HepG2 (cell line): ENCODE measurements around the gene PALMD. TPM values are rescaled to one million over a fixed set of nuclear protein-coding genes. Genes with fewer than 3 reads are reported as not detected.

Experiments used
- ATAC-seq: fragments of 200-7000 bp; cut with Tn5 transposase; 3 replicates; pipeline ENCODE4 v1.9.1; 2020; ENCODE audit warnings: mild to moderate bottlenecking, moderate library complexity
- BruUV-seq: library from RNA; stranded (reverse); fragments of 400-500 nt; replicated peaks from 2 replicates; lab custom pipeline; 2021; lab: Mats Ljungman, UMichigan
- CTCF ChIA-PET: fragments of 300-600 bp; formaldehyde crosslinking; extraction: SDS; loops from one replicate; lab custom pipeline; 2021; ENCODE audit warnings: low total read pairs, inconsistent platforms, low intra/inter-chr PET ratio; lab: Yijun Ruan, JAX
- POLR2A ChIA-PET: fragments of 350-600 bp; sonication (Branson Sonifier 250); formaldehyde crosslinking; loops from one replicate; lab custom pipeline; 2020; ENCODE audit warnings: antibody characterized with exemption, inconsistent platforms; lab: Yijun Ruan, JAX
- DNase-seq: peaks from one replicate; pipeline ENCODE4 v3.0.0-alpha.2; 2015; ENCODE audit warnings: low spot score
- FAIRE-seq: peaks from 3 replicates; lab custom pipeline; 2011; peaks lifted over from hg19 to GRCh38; lab: Jason Lieb, UNC
- H2AFZ ChIP-seq: one replicate; pipeline ENCODE4 v1.6.1; 2011; ENCODE audit warnings: low read length, inconsistent platforms
- H3K27ac ChIP-seq: fragments of 300-600 bp; 3 replicates; pipeline ENCODE4 v1.8.0; 2011; ENCODE audit warnings: mixed run types, mild to moderate bottlenecking, mixed read lengths, low read length, inconsistent platforms; ENCODE audit not compliant: insufficient read depth; ENCODE audit errors: extremely low read length
- H3K27me3 ChIP-seq, 2 experiments: fragments of 200-600 bp in 1 of 2; 2 replicates in 1 of 2; 3 replicates in 1 of 2; pipeline versions ENCODE4 v1.6.0 to v1.8.0; 2011; ENCODE audit warnings: low read length in 2 of 2, mild to moderate bottlenecking in 2 of 2, moderate library complexity in 2 of 2, inconsistent platforms in 1 of 2; ENCODE audit not compliant: insufficient read depth in 2 of 2, control insufficient read depth in 1 of 2
- H3K36me3 ChIP-seq, 2 experiments: fragments of 200-600 bp in 1 of 2; replicated peaks in 1 of 2; 2 replicates in 1 of 2; 3 replicates in 1 of 2; pipeline versions ENCODE4 v1.5.1 to v1.8.0; 2011; ENCODE audit warnings: low read length in 2 of 2, inconsistent platforms in 1 of 2; ENCODE audit not compliant: insufficient read depth in 2 of 2, control insufficient read depth in 1 of 2
- H3K4me1 ChIP-seq: 2 replicates; pipeline ENCODE4 v1.5.1; 2012; ENCODE audit warnings: low read length, inconsistent platforms; ENCODE audit not compliant: insufficient read depth
- H3K4me2 ChIP-seq: 2 replicates; pipeline ENCODE4 v1.6.0; 2011; ENCODE audit warnings: low read depth, low read length, inconsistent platforms
- H3K4me3 ChIP-seq, 3 experiments: fragments of 200-600 bp in 1 of 3; sonication (generic), shearing (Covaris generic) in 1 of 3; replicated peaks in 1 of 3; 2 replicates each; pipeline ENCODE4 v1.5.1; 2011 to 2016; ENCODE audit warnings: low read length in 3 of 3, inconsistent platforms in 2 of 3, low read depth in 2 of 3, mild to moderate bottlenecking in 2 of 3, control low read depth in 1 of 3, mixed read lengths in 1 of 3; ENCODE audit not compliant: insufficient read depth in 1 of 3
- H3K79me2 ChIP-seq: one replicate; pipeline ENCODE4 v1.6.1; 2011; ENCODE audit warnings: low read length, inconsistent platforms; ENCODE audit not compliant: insufficient read depth
- H3K9ac ChIP-seq: 2 replicates; pipeline ENCODE4 v1.6.0; 2011; ENCODE audit warnings: mild to moderate bottlenecking, low read depth, low read length, inconsistent platforms; ENCODE audit not compliant: insufficient read depth
- H3K9me3 ChIP-seq: 2 replicates; pipeline ENCODE4 v1.5.1; 2012; ENCODE audit warnings: mild to moderate bottlenecking, low read length
- H4K20me1 ChIP-seq: 2 replicates; pipeline ENCODE4 v1.6.0; 2011; ENCODE audit warnings: inconsistent platforms, mild to moderate bottlenecking, low read length, moderate library complexity; ENCODE audit not compliant: insufficient read depth
- AKNA ChIP-seq: sonication (generic); formaldehyde crosslinking; IDR thresholded peaks from 2 replicates; pipeline ENCODE4 v1.4.0; 2020; ENCODE audit warnings: missing genetic modification reagents, borderline replicate concordance
- DPF2 ChIP-seq: sonication (generic); formaldehyde crosslinking; IDR thresholded peaks from 2 replicates; pipeline ENCODE4 v1.4.0; 2020; ENCODE audit warnings: mild to moderate bottlenecking, low read depth, missing genetic modification reagents, borderline replicate concordance
- FOXP1 ChIP-seq, 2 experiments: fragments of 450-650 bp in 1 of 2; IDR thresholded peaks; 2 replicates each; pipeline ENCODE4 v1.6.1; 2017 to 2018; ENCODE audit warnings: antibody characterized with exemption in 1 of 2
- GTF3A ChIP-seq: sonication (generic); formaldehyde crosslinking; conservative IDR thresholded peaks from 2 replicates; pipeline ENCODE4 v1.4.0; 2020; ENCODE audit warnings: mild to moderate bottlenecking, missing genetic modification reagents
- ISL2 ChIP-seq: sonication (generic); formaldehyde crosslinking; IDR thresholded peaks from 2 replicates; pipeline ENCODE4 v1.5.0; 2020; ENCODE audit warnings: missing genetic modification reagents
- KAT7 ChIP-seq: IDR thresholded peaks from 2 replicates; pipeline ENCODE4 v1.6.1; 2018; ENCODE audit warnings: borderline replicate concordance, missing compliant biosample characterization
- KLF16 ChIP-seq, 2 experiments: sonication (generic) in 1 of 2; formaldehyde crosslinking in 1 of 2; IDR thresholded peaks; 2 replicates each; pipeline versions ENCODE4 v1.6.1 to v1.8.0; 2016 to 2023; ENCODE audit warnings: missing genetic modification reagents in 2 of 2, missing compliant biosample characterization in 1 of 2
- KLF6 ChIP-seq: IDR thresholded peaks from 2 replicates; pipeline ENCODE4 v1.8.0; 2016; ENCODE audit warnings: missing biosample characterization, missing genetic modification reagents
- MTF1 ChIP-seq: sonication (generic); formaldehyde crosslinking; IDR thresholded peaks from 2 replicates; pipeline ENCODE4 v1.5.0; 2020; ENCODE audit warnings: missing genetic modification reagents
- PHF21A ChIP-seq: sonication (generic); formaldehyde crosslinking; IDR thresholded peaks from 2 replicates; pipeline ENCODE4 v1.5.0; 2020; ENCODE audit warnings: mild to moderate bottlenecking, missing genetic modification reagents
- PRPF4 ChIP-seq: fragments of 200-400 bp; formaldehyde crosslinking; IDR thresholded peaks from 2 replicates; pipeline ENCODE4 v1.6.1; 2016; ENCODE audit warnings: low read length, low read depth; ENCODE audit not compliant: poor library complexity, severe bottlenecking
- TAF1 ChIP-seq: sonication (generic); formaldehyde crosslinking; IDR thresholded peaks from 2 replicates; pipeline ENCODE4 v1.4.0; 2020; ENCODE audit warnings: missing genetic modification reagents
- TP53 ChIP-seq: sonication (generic); formaldehyde crosslinking; conservative IDR thresholded peaks from 2 replicates; pipeline ENCODE4 v1.4.0; 2020; ENCODE audit warnings: missing genetic modification reagents
- ZNF101 ChIP-seq: sonication (generic); formaldehyde crosslinking; IDR thresholded peaks from 2 replicates; pipeline ENCODE4 v1.4.0; 2020; ENCODE audit warnings: mild to moderate bottlenecking, low read depth, missing genetic modification reagents, borderline replicate concordance
- ZNF282 ChIP-seq: fragments of 450-650 bp; IDR thresholded peaks from 2 replicates; pipeline ENCODE4 v1.6.1; 2018; ENCODE audit not compliant: partially characterized antibody
- ZNF431 ChIP-seq: sonication (generic); formaldehyde crosslinking; IDR thresholded peaks from 2 replicates; pipeline ENCODE4 v1.9.0; 2022; ENCODE audit warnings: missing genetic modification reagents, low read depth, mild to moderate bottlenecking, borderline replicate concordance
- ZNF619 ChIP-seq: sonication (generic); formaldehyde crosslinking; IDR thresholded peaks from 2 replicates; pipeline ENCODE4 v1.4.0; 2020; ENCODE audit warnings: mild to moderate bottlenecking, missing genetic modification reagents
- WGBS: methylation state at CpG from one replicate; pipeline ENCODE4 v1.1.6; 2017; ENCODE audit warnings: low lambda C conversion rate; 5-methylcytosine and 5-hydroxymethylcytosine counted together
- in situ Hi-C: cut with HindIII; loops from 2 replicates; pipeline ENCODE4 v1.10.0; 2017; ENCODE audit warnings: low pct_unique_long_range_greater_than_20kb; ENCODE audit not compliant: extremely low pct_ligation_motif_present
- intact Hi-C: fragments of 100-400 bp; cut with micrococcal nuclease; formaldehyde crosslinking; loops from one replicate; pipeline ENCODE4 v1.10.0; 2022; ENCODE audit not compliant: unreplicated experiment
- polyA plus RNA-seq, 8 experiments: library from polyadenylated mRNA; depleted of rRNA in 3 of 8; stranded (reverse) in 7 of 8; unstranded in 1 of 8; fragments of >200 nt; fragmentation: Illumina TruSeq in 4 of 8; extraction: Trizol in 4 of 8; gene quantifications; 2 replicates each; pipeline versions ENCODE4 v1.2.1 to v1.2.3, GENCODE V29; 2011 to 2016; ENCODE audit warnings: low read depth in 4 of 8, missing spikeins in 1 of 8, mixed read lengths in 1 of 8; ENCODE audit not compliant: insufficient read depth in 1 of 8
- total RNA-seq, 5 experiments: library from RNA; depleted of rRNA; stranded (reverse); fragments of >200 nt; fragmentation: Illumina TruSeq; extraction: Trizol; gene quantifications; 2 replicates each; pipeline ENCODE4 v1.2.3, GENCODE V29; 2016; ENCODE audit warnings: low read depth in 1 of 5
- TF ChIP-seq, protein P1 (sequence below): sonication (generic); formaldehyde crosslinking; IDR thresholded peaks from 2 replicates; pipeline ENCODE4 v1.8.0; 2022; ENCODE audit warnings: mild to moderate bottlenecking, missing genetic modification reagents, borderline replicate concordance
- TF ChIP-seq, protein P2 (sequence below): sonication (generic); formaldehyde crosslinking; IDR thresholded peaks from 2 replicates; pipeline ENCODE4 v1.5.1; 2020; ENCODE audit warnings: missing genetic modification reagents, mild to moderate bottlenecking, borderline replicate concordance

PALMD gene
- total and polyA plus RNA-seq, 2 of the 13 experiments (the other 11 are each of a cell fraction or from before 2014, with no cell fraction given): 5.5 to 31.1 TPM

DNA sequence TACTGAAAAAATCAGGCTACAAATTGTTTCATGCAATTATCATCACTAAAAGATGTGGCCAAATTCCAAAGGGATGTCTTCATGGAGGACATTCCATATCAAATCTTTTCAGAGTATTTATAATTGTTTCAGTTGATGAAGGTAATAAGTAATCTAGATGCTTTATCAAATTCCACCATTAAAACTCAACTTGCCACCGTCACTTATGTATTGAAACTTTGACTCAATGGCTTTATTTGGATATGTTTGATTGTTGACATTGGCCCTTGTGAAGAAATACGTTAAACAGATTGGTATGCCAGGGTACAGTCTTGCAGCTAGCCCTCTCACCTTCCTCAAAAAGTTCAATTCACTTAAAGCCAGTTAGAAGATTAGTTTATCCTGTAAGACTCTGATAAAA is 32.2 kb upstream of the PALMD start:
- peaks cover 8% of the 10 kb centered on the region for H3K4me1 ChIP-seq
- no peaks in the 10 kb centered on the region for H3K9me3 ChIP-seq
- ATAC-seq: no peak
- no peaks in the 10 kb centered on the region for H3K79me2 ChIP-seq
- WGBS: 73% methylated on average over 2 of the region's 2 CpGs
- no TSS peak for BruUV-seq
- in situ Hi-C loops: no loop called here
- no peak overlapping the region for H2AFZ ChIP-seq
- H3K9ac ChIP-seq: no peak overlapping the region
- H3K27me3 ChIP-seq: no peaks in the 10 kb centered on the region
- no peak overlapping the region for H3K4me2 ChIP-seq
- ChIA-PET CTCF (no interaction called here), POLR2A (no interaction called here)
- intact Hi-C loops: no loop called here
- no peak for DNase-seq
- H3K4me3 ChIP-seq: no peak overlapping the region
- no peaks in the 10 kb centered on the region for H3K36me3 ChIP-seq
- no peak for FAIRE-seq
- H3K27ac ChIP-seq: no peak overlapping the region
- no peaks in the 10 kb centered on the region for H4K20me1 ChIP-seq
- TF ChIP-seq DPF2 (CRISPR knock-in tag) (no peak), ZNF431 (no peak), AKNA (CRISPR knock-in tag) (no peak), PHF21A (CRISPR knock-in tag) (no peak), ZNF282 (no peak), ZNF101 (CRISPR knock-in tag) (no peak), KAT7 (CRISPR knock-in tag) (no peak), TAF1 (CRISPR knock-in tag) (no peak), GTF3A (CRISPR knock-in tag) (no peak), KLF16 (CRISPR knock-in tag; IDR thresholded peaks at IDR 0.05) (no peak), ISL2 (CRISPR knock-in tag) (no peak), KLF6 (CRISPR knock-in tag) (no peak), PRPF4 (no peak), ZNF619 (no peak), FOXP1 (IDR thresholded peaks at IDR 0.05) (no peak), FOXP1 (CRISPR knock-in tag; IDR thresholded peaks at IDR 0.05) (no peak), TP53 (CRISPR knock-in tag) (no peak), MTF1 (no peak)
- TF ChIP-seq, protein P1, sequence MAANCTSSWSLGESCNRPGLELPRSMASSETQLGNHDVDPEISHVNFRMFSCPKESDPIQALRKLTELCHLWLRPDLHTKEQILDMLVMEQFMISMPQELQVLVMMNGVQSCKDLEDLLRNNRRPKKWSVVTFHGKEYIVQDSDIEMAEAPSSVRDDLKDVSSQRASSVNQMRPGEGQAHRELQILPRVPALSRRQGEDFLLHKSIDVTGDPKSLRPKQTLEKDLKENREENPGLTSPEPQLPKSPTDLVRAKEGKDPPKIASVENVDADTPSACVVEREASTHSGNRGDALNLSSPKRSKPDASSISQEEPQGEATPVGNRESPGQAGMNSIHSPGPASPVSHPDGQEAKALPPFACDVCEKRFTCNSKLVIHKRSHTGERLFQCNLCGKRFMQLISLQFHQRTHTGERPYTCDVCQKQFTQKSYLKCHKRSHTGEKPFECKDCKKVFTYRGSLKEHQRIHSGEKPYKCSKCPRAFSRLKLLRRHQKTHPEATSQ (CRISPR knock-in tag): no peak
- TF ChIP-seq, protein P2, sequence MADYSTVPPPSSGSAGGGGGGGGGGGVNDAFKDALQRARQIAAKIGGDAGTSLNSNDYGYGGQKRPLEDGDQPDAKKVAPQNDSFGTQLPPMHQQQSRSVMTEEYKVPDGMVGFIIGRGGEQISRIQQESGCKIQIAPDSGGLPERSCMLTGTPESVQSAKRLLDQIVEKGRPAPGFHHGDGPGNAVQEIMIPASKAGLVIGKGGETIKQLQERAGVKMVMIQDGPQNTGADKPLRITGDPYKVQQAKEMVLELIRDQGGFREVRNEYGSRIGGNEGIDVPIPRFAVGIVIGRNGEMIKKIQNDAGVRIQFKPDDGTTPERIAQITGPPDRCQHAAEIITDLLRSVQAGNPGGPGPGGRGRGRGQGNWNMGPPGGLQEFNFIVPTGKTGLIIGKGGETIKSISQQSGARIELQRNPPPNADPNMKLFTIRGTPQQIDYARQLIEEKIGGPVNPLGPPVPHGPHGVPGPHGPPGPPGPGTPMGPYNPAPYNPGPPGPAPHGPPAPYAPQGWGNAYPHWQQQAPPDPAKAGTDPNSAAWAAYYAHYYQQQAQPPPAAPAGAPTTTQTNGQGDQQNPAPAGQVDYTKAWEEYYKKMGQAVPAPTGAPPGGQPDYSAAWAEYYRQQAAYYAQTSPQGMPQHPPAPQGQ (CRISPR knock-in tag): no peak
